GM12892 (cell line): Measurements from ENCODE around the gene EEPD1.
"Not testable (repeated sequence)": the region's sequence is repeated elsewhere in the genome, so short reads cannot be mapped to it uniquely, and the experiment has no call there.

Experiments used
- DNase-seq: peaks from one replicate; pipeline ENCODE4 v3.0.0; 2011; ENCODE audit not compliant: insufficient read length
- FAIRE-seq: peaks from 2 replicates; lab custom pipeline; 2011; peaks lifted over from hg19 to GRCh38; lab: Jason Lieb, UNC
- POLR2A ChIP-seq: IDR thresholded peaks from 2 replicates; pipeline ENCODE4 v1.6.1; 2011; ENCODE audit warnings: low read depth, low read length, control low read depth
- POLR2AphosphoS5 ChIP-seq: IDR thresholded peaks from 2 replicates; pipeline ENCODE4 v1.6.1; 2011; ENCODE audit warnings: low read depth, low read length, control low read depth
- TAF1 ChIP-seq: IDR thresholded peaks from 2 replicates; pipeline ENCODE4 v1.6.1; 2011; ENCODE audit warnings: low read depth, mild to moderate bottlenecking, control low read depth, low read length, borderline replicate concordance

The EEPD1 gene

GRCh38 chr7:36132012-36132411, 21.0 kb upstream of the EEPD1 start:
- FAIRE-seq (no peak), DNase-seq (no peak)
- TF ChIP-seq POLR2A = no peak
- TF ChIP-seq POLR2AphosphoS5 = no peak
- no peak for TF ChIP-seq TAF1

- DNase-seq = no peak
- no peak for FAIRE-seq
These were observed 17.4 kb upstream of the EEPD1 start for GRCh38 chr7:36135700-36136099.

GRCh38 chr7:36137258-36137657, 15.8 kb upstream of the EEPD1 start:
- no peak for FAIRE-seq
- no peak for TF ChIP-seq POLR2A
- TF ChIP-seq POLR2AphosphoS5 = no peak
- TF ChIP-seq TAF1 = no peak
- DNase-seq = no peak

More at GRCh38 chr7:36135700-36136099, 17.4 kb upstream of the EEPD1 start:
- TF ChIP-seq TAF1 (no peak), POLR2AphosphoS5 (no peak), POLR2A (no peak)

DNA sequence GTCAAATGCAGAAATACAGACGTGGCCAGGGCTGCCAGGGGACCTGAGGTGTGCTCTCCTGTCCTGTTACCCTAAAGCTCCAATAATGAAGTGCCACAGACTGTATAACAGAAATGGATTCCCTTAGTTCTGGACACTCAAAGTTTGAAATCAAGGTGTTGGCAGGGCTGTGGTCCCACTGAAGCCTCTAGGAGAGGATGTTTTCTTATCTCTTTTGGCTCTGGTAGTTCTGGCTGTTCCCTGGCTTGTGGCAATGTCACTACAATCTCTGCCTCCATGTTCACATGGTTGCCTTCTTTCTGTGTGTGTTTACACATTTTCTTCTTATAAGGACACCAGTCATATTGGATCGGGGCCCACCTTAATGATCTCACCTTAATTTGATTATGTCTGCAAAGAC, 15.3 kb upstream of the EEPD1 start:
- no peak for FAIRE-seq
- TF ChIP-seq POLR2AphosphoS5 (no peak), TAF1 (no peak), POLR2A (no peak)
- DNase-seq = no peak

- no peak for FAIRE-seq
- no peak for TF ChIP-seq POLR2AphosphoS5
- no peak for TF ChIP-seq TAF1
- TF ChIP-seq POLR2A = no peak
- DNase-seq = no peak
These were observed 14.8 kb upstream of the EEPD1 start for GRCh38 chr7:36138209-36138608.

GRCh38 chr7:36141351-36141750, 11.7 kb upstream of the EEPD1 start:
- no peak for TF ChIP-seq POLR2A
- no peak for TF ChIP-seq TAF1
- TF ChIP-seq POLR2AphosphoS5 = no peak
- FAIRE-seq (no peak), DNase-seq (no peak)

DNA sequence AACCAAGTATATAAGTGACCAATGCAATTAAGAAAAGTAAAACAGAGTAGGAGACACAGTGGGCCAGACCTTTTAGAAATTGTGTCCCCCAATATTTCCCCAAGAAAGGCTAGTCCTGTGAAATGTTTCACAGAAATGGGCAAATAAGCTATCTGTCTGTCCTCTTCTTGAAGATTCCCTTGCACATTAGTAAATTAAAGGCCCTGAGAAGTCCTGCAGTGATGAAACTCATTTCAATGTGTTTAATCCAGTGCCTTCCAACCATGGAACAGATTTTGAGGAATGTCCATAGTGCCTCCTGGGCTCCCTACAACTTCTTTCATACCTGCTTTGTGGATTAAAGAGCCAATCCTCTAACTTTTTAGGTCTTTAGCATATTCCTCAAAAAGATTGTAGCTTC, 11.2 kb upstream of the EEPD1 start:
- no peak for FAIRE-seq
- TF ChIP-seq POLR2A (no peak), TAF1 (no peak), POLR2AphosphoS5 (no peak)
- no peak for DNase-seq

DNA sequence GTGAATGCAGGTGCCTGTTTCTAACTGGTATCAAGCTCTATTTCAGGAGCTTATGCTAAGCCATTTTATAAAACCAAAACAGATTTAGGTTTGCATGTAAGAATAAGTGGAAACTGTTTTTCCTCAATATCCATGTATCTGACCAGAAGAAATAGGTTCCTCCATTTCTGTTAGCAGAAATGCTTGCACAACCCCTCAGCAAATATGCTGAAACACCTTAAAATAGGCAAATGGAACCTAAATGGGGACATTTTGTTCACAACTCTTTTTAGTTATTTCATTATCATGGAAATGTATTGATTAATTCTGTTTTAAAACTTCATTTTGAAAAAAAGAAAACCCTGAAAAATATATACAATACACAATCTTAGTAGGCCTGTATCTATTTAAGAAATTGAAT, 8.9 kb upstream of the EEPD1 start:
- DNase-seq = no peak
- no peak for TF ChIP-seq POLR2A
- no peak for TF ChIP-seq TAF1
- TF ChIP-seq POLR2AphosphoS5 = no peak
- FAIRE-seq = no peak

DNA sequence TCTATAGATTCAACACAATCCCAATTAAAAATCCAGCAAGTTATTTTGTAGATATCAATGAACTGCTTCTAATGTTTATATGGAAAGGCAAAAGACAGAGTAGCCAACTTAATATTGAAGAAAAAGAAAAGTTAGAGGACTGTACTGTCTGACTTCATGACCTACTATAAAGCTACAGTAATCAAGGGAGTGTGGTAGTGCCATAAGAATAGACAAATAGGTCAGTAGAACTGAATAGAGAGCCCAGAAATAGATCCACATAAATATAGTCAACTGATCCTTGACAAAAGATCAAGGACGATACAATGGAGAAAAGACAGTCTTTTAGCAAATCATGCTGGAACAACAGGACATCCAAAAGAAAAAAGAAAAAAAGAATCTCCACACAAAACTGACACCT, 7.4 kb upstream of the EEPD1 start:
- no peak for DNase-seq
- FAIRE-seq = no peak
- no peak for TF ChIP-seq TAF1
- no peak for TF ChIP-seq POLR2A
- no peak for TF ChIP-seq POLR2AphosphoS5

DNA sequence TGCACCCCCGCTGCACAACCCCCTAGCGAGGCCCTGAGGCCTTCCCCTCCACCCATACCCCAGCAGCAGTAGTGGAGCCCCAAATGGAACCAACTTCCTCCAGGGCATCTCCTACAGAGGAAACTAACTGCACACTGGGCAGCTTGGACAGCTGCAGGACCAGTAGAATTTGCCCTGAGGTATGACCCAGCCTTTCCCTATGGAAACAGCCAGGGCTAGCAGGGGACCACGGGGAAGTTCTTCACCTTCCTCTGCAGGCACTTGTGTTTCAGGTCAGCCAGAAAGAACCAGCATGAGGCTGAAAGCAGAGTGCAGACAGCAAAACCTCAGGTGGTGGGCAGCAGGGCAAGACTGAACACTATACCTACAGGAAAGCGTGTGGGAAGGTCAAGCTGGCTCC, 5.7 kb upstream of the EEPD1 start:
- FAIRE-seq (no peak), DNase-seq (no peak)
- TF ChIP-seq POLR2AphosphoS5 (no peak), TAF1 (no peak), POLR2A (no peak)

- FAIRE-seq (no peak), DNase-seq (no peak)
- TF ChIP-seq TAF1 = no peak
- no peak for TF ChIP-seq POLR2A
- TF ChIP-seq POLR2AphosphoS5 = no peak
These were observed 4.5 kb upstream of the EEPD1 start for GRCh38 chr7:36148422-36149065.

GRCh38 chr7:36149240-36149639, 3.8 kb upstream of the EEPD1 start:
- DNase-seq, FAIRE-seq: not testable (repeated sequence)
